Muscle layer of duodenum (tissue), 2 donors: ENCODE results near the gene IGSF6.
"Not testable (repeated sequence)": the region's sequence is repeated elsewhere in the genome, so short reads cannot be mapped to it uniquely, and the experiment has no call there.

ENCODE experiments used
- H3K27ac ChIP-seq: one replicate; pipeline ENCODE4 v1.7.0; 2013; ENCODE audit warnings: mild to moderate bottlenecking, low read length
- H3K27me3 ChIP-seq: one replicate; pipeline ENCODE4 v1.7.0; 2013; ENCODE audit warnings: low read depth, mild to moderate bottlenecking, control low read depth, low read length
- H3K36me3 ChIP-seq, 2 donors: one replicate each; pipeline ENCODE4 v1.7.0; 2013; ENCODE audit warnings: low read length in 2 of 2, control low read depth in 1 of 2, mild to moderate bottlenecking in 1 of 2; ENCODE audit not compliant: insufficient read depth in 2 of 2, control insufficient read depth in 1 of 2
- H3K4me1 ChIP-seq, 2 donors: one replicate each; pipeline ENCODE4 v1.7.0; 2013; ENCODE audit warnings: low read length in 2 of 2, mild to moderate bottlenecking in 2 of 2, control low read depth in 1 of 2, moderate library complexity in 1 of 2; ENCODE audit not compliant: insufficient read depth in 2 of 2, control insufficient read depth in 1 of 2
- H3K4me3 ChIP-seq, 2 donors: one replicate each; pipeline ENCODE4 v1.7.0; 2013; ENCODE audit warnings: low read length in 2 of 2, low read depth in 1 of 2, mild to moderate bottlenecking in 1 of 2
- H3K9me3 ChIP-seq, 2 donors: one replicate each; pipeline ENCODE4 v1.7.0; 2013; ENCODE audit warnings: low read length in 2 of 2, control low read depth in 1 of 2, mild to moderate bottlenecking in 1 of 2; ENCODE audit not compliant: control insufficient read depth in 1 of 2
- donor health status: healthy.

The IGSF6 gene

GRCh38 chr16:21638573-21638975 is 13.8 kb downstream of the IGSF6 start:
- H3K9me3 ChIP-seq, result no peaks in the 10 kb centered on the region
- no peak overlapping the region for H3K4me3 ChIP-seq
- no peaks in the 10 kb centered on the region for H3K4me1 ChIP-seq
- no peak overlapping the region for H3K27ac ChIP-seq
- H3K36me3 ChIP-seq, result peaks cover 0 to 4% of the 10 kb centered on the region in 2 donors
- no peaks in the 10 kb centered on the region for H3K27me3 ChIP-seq

- no peaks in the 10 kb centered on the region for H3K9me3 ChIP-seq
- no peak overlapping the region for H3K4me3 ChIP-seq
- no peak overlapping the region for H3K27ac ChIP-seq
- no peaks in the 10 kb centered on the region for H3K4me1 ChIP-seq
- H3K36me3 ChIP-seq, result peaks cover 0 to 8% of the 10 kb centered on the region in 2 donors
- H3K27me3 ChIP-seq, result no peaks in the 10 kb centered on the region
These were observed 15.1 kb downstream of the IGSF6 start for GRCh38 chr16:21637032-21637968.

GRCh38 chr16:21635694-21636093 is 16.7 kb downstream of the IGSF6 start:
- H3K4me3 ChIP-seq, H3K27me3 ChIP-seq, H3K36me3 ChIP-seq, H3K27ac ChIP-seq, H3K9me3 ChIP-seq, H3K4me1 ChIP-seq: not testable (repeated sequence)

GRCh38 chr16:21634216-21634615 is 18.2 kb downstream of the IGSF6 start:
- Histone ChIP-seq H3K27me3 (no peaks in the 10 kb centered on the region), H3K9me3 (no peaks in the 10 kb centered on the region), H3K36me3 (peaks cover 3 to 15% of the 10 kb centered on the region in 2 donors), H3K27ac (no peak overlapping the region), H3K4me1 (no peaks in the 10 kb centered on the region), H3K4me3 (no peak overlapping the region)

GRCh38 chr16:21631951-21632575 is 20.3 kb downstream of the IGSF6 start:
- peaks cover 4 to 24% of the 10 kb centered on the region in 2 donors for H3K36me3 ChIP-seq
- H3K27ac ChIP-seq, H3K4me1 ChIP-seq, H3K27me3 ChIP-seq, H3K4me3 ChIP-seq, H3K9me3 ChIP-seq: not testable (repeated sequence)

- H3K9me3 ChIP-seq, H3K4me1 ChIP-seq, H3K27me3 ChIP-seq, H3K4me3 ChIP-seq, H3K27ac ChIP-seq: not testable (repeated sequence)
- H3K36me3 ChIP-seq, result peaks cover 4 to 24% of the 10 kb centered on the region in 2 donors
These were observed 21.0 kb downstream of the IGSF6 start for GRCh38 chr16:21631376-21631775.

- H3K9me3 ChIP-seq, H3K4me3 ChIP-seq, H3K27me3 ChIP-seq, H3K27ac ChIP-seq: not testable (repeated sequence)
- Histone ChIP-seq H3K36me3 (peaks cover 4 to 24% of the 10 kb centered on the region in 2 donors), H3K4me1 (peaks cover 5 to 10% of the 10 kb centered on the region in 2 donors)
These were observed 21.5 kb downstream of the IGSF6 start for GRCh38 chr16:21630866-21631265.

GRCh38 chr16:21629616-21630539 is 22.5 kb downstream of the IGSF6 start:
- not testable (repeated sequence) for H3K27me3 ChIP-seq, H3K27ac ChIP-seq, H3K4me3 ChIP-seq, H3K9me3 ChIP-seq
- H3K36me3 ChIP-seq, result peaks cover 4 to 24% of the 10 kb centered on the region in 2 donors
- peaks cover 5 to 10% of the 10 kb centered on the region in 2 donors for H3K4me1 ChIP-seq

GRCh38 chr16:21628772-21629171 is 23.6 kb downstream of the IGSF6 start:
- Histone ChIP-seq H3K36me3 (peaks cover 4 to 20% of the 10 kb centered on the region in 2 donors), H3K4me3 (no peak overlapping the region), H3K9me3 (no peaks in the 10 kb centered on the region), H3K4me1 (peaks cover 5 to 10% of the 10 kb centered on the region in 2 donors), H3K27me3 (no peaks in the 10 kb centered on the region), H3K27ac (no peak overlapping the region)

- no peaks in the 10 kb centered on the region for H3K9me3 ChIP-seq
- peaks cover 5 to 10% of the 10 kb centered on the region in 2 donors for H3K4me1 ChIP-seq
- peaks cover 4 to 17% of the 10 kb centered on the region in 2 donors for H3K36me3 ChIP-seq
- no peak overlapping the region for H3K4me3 ChIP-seq
- no peaks in the 10 kb centered on the region for H3K27me3 ChIP-seq
- H3K27ac ChIP-seq, result no peak overlapping the region
These were observed 24.2 kb downstream of the IGSF6 start for GRCh38 chr16:21628121-21628726.
